ENCODE results near the gene AP5Z1.

DNA sequence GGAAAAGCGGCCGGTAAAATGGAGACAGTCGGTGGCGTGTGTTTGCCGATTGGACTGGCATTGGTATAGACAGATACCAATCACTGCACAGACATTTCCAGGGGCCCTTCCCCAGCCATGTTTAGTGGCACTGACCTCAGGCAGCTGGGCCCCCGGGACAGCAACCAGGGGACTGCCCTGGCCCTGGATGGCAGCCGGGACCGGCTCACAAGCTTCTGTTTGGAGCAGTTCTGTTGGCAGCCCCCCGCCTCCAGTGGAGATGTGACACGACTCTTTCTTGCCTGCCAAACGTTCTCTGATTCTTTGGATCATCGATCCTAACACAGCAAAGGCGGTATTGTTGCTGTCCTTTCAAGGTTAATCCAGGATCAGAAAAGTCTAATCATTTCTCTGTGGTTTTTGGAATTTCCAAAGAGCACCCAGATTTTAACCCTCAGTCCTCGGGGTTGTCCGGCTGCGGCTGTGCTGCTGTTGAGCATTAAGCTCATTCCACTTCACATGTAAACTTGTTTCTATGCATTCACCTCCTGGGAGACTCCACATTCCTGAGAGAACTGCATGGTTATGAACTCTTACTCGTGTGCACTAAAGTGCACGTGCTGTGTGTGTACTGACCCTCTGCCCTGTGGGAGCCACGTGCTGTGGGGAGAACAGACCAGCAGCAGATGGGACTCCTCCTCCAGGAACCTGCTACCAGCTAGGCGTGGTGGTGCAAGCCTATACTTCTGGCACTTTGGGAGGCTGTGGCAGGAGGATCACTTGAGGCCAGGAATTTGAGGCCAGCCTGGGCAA is 47.3 kb upstream of the AP5Z1 start:
- TF ChIP-seq POLR2A (IDR thresholded peaks at IDR 0.05; ENCODE audit: low read depth, low read length) = no peak
- TF ChIP-seq TAF1 (IDR thresholded peaks at IDR 0.05; ENCODE audit: borderline replicate concordance, low read depth, low read length) = no peak
